WTC11 (cell line): ENCODE measurements around the gene IL17RB. TPM values are rescaled to one million over a fixed set of nuclear protein-coding genes. Genes with fewer than 3 reads are reported as not detected.

Source experiments
- ATAC-seq: fragments of 200-7000 bp; cut with Tn5 transposase; 2 replicates; pipeline ENCODE4 v1.10.0; 2021; ENCODE audit warnings: mild to moderate bottlenecking, moderate library complexity
- CTCF ChIA-PET: fragments of 300-600 bp; sonication (Branson Sonifier 250); formaldehyde crosslinking; loops from one replicate; lab custom pipeline; 2021; ENCODE audit warnings: antibody characterized with exemption; lab: Charles Lee
- POLR2A ChIA-PET: fragments of 350-600 bp; sonication (Branson Sonifier 250); formaldehyde crosslinking; loops from one replicate; lab custom pipeline; 2021; ENCODE audit warnings: antibody characterized with exemption; lab: Charles Lee
- DNase-seq: peaks from one replicate; pipeline ENCODE4 v3.0.0; 2021; ENCODE audit warnings: low spot score
- H3K27ac Mint-ChIP-seq: 2 replicates; pipeline ENCODE4 v1.8.0; 2021; ENCODE audit warnings: mixed read lengths
- H3K27me3 Mint-ChIP-seq: 2 replicates; pipeline ENCODE4 v1.8.0; 2021; ENCODE audit warnings: low read depth, mild to moderate bottlenecking, moderate library complexity, mixed read lengths
- H3K36me3 Mint-ChIP-seq: 2 replicates; pipeline ENCODE4 v1.8.0; 2021; ENCODE audit warnings: mixed read lengths
- H3K4me1 Mint-ChIP-seq: 2 replicates; pipeline ENCODE4 v1.8.0; 2022; ENCODE audit warnings: mixed read lengths
- H3K4me3 Mint-ChIP-seq: 2 replicates; pipeline ENCODE4 v1.8.0; 2021; ENCODE audit warnings: mild to moderate bottlenecking, moderate library complexity, mixed read lengths
- H3K9me3 Mint-ChIP-seq: 2 replicates; pipeline ENCODE4 v1.8.0; 2021; ENCODE audit warnings: mixed read lengths
- ATF2 ChIP-seq: sonication (generic); formaldehyde crosslinking; IDR thresholded peaks from 2 replicates; pipeline ENCODE4 v1.8.1; 2022; ENCODE audit warnings: low read depth, missing genetic modification reagents, borderline replicate concordance
- ATF6 ChIP-seq: sonication (generic); formaldehyde crosslinking; IDR thresholded peaks from 2 replicates; pipeline ENCODE4 v1.8.1; 2023; ENCODE audit warnings: mild to moderate bottlenecking, missing genetic modification reagents
- CDX4 ChIP-seq: fragments of 250-450 bp; sonication (Bioruptor Pico); IDR thresholded peaks from 2 replicates; pipeline ENCODE4 v1.9.0; 2021; ENCODE audit warnings: moderate library complexity, mild to moderate bottlenecking, inconsistent platforms, borderline replicate concordance
- EMX1 ChIP-seq: fragments of 250-450 bp; sonication (Bioruptor Pico); IDR thresholded peaks from 2 replicates; pipeline ENCODE4 v1.8.0; 2021; ENCODE audit warnings: mild to moderate bottlenecking
- FOXJ3 ChIP-seq: sonication (generic); formaldehyde crosslinking; IDR thresholded peaks from 2 replicates; pipeline ENCODE4 v1.9.0; 2021; ENCODE audit warnings: missing genetic modification reagents, mild to moderate bottlenecking, borderline replicate concordance
- FOXP1 ChIP-seq: sonication (generic); formaldehyde crosslinking; IDR thresholded peaks from 2 replicates; pipeline ENCODE4 v1.8.0; 2022; ENCODE audit warnings: missing genetic modification reagents, mild to moderate bottlenecking, moderate library complexity, borderline replicate concordance
- FOXP4 ChIP-seq: sonication (generic); formaldehyde crosslinking; IDR thresholded peaks from 2 replicates; pipeline ENCODE4 v1.8.0; 2022; ENCODE audit warnings: mild to moderate bottlenecking, missing genetic modification reagents
- GABPB1 ChIP-seq: sonication (generic); formaldehyde crosslinking; IDR thresholded peaks from 2 replicates; pipeline ENCODE4 v1.8.1; 2023; ENCODE audit warnings: mild to moderate bottlenecking, missing genetic modification reagents
- KAT7 ChIP-seq: sonication (generic); formaldehyde crosslinking; IDR thresholded peaks from 2 replicates; pipeline ENCODE4 v1.8.1; 2023; ENCODE audit warnings: missing genetic modification reagents, mild to moderate bottlenecking, borderline replicate concordance
- NR2C2 ChIP-seq: sonication (generic); formaldehyde crosslinking; IDR thresholded peaks from 2 replicates; pipeline ENCODE4 v1.8.0; 2022; ENCODE audit warnings: mild to moderate bottlenecking, missing genetic modification reagents
- PRDM15 ChIP-seq: sonication (generic); formaldehyde crosslinking; IDR thresholded peaks from 2 replicates; pipeline ENCODE4 v1.8.0; 2022; ENCODE audit warnings: missing genetic modification reagents
- RELA ChIP-seq: sonication (generic); formaldehyde crosslinking; IDR thresholded peaks from 2 replicates; pipeline ENCODE4 v1.8.1; 2022; ENCODE audit warnings: missing genetic modification reagents, mild to moderate bottlenecking, borderline replicate concordance
- STAT6 ChIP-seq: sonication (generic); formaldehyde crosslinking; conservative IDR thresholded peaks from 2 replicates; pipeline ENCODE4 v1.8.1; 2023; ENCODE audit warnings: mild to moderate bottlenecking, low read depth, missing genetic modification reagents, moderate library complexity
- TEAD1 ChIP-seq: sonication (generic); formaldehyde crosslinking; IDR thresholded peaks from 2 replicates; pipeline ENCODE4 v1.8.0; 2022; ENCODE audit warnings: mild to moderate bottlenecking, missing genetic modification reagents
- ZNF138 ChIP-seq: sonication (generic); formaldehyde crosslinking; conservative IDR thresholded peaks from 2 replicates; pipeline ENCODE4 v1.8.1; 2022; ENCODE audit warnings: mild to moderate bottlenecking, moderate library complexity, missing genetic modification reagents
- ZNF232 ChIP-seq: sonication (generic); formaldehyde crosslinking; IDR thresholded peaks from 2 replicates; pipeline ENCODE4 v1.8.0; 2022; ENCODE audit warnings: mild to moderate bottlenecking, missing genetic modification reagents
- ZSCAN18 ChIP-seq: fragments of 250-450 bp; sonication (Bioruptor Pico); IDR thresholded peaks from 2 replicates; pipeline ENCODE4 v2.1.2; 2022; ENCODE audit warnings: mild to moderate bottlenecking, moderate library complexity
- total RNA-seq: library from RNA; stranded (reverse); gene quantifications from 3 replicates; pipeline ENCODE4 v1.2.3, GENCODE V29; 2021

IL17RB gene
- total RNA-seq, 1 experiment from 2014 or later, result 5.6 TPM

- TF ChIP-seq STAT6 (CRISPR knock-in tag), result no peak
- no peak for TF ChIP-seq TEAD1 (CRISPR knock-in tag)
- TF ChIP-seq ATF6 (CRISPR knock-in tag), result no peak
- TF ChIP-seq ATF2 (CRISPR knock-in tag), result no peak
- no peak for TF ChIP-seq EMX1 (CRISPR knock-in tag)
- TF ChIP-seq, all 79 proteins: peak for 0
Measured at GRCh38 chr3:53813229-53813628, 33.1 kb upstream of the IL17RB start (continued).

- TF ChIP-seq PRDM15 (CRISPR knock-in tag), result no peak
- no peak for TF ChIP-seq ZNF232 (CRISPR knock-in tag)
- TF ChIP-seq FOXJ3, result no peak
- TF ChIP-seq GABPB1 (CRISPR knock-in tag), result no peak
- TF ChIP-seq CDX4, result no peak
- Mint-ChIP-seq H3K9me3 (no peaks in the 10 kb centered on the region), H3K27ac (no peak overlapping the region), H3K4me3 (no peak overlapping the region), H3K4me1 (no peaks in the 10 kb centered on the region), H3K27me3 (no peaks in the 10 kb centered on the region), H3K36me3 (no peaks in the 10 kb centered on the region; the same call in 1 of the 2 replicates)
- DNase-seq (no peak), ATAC-seq (no peak)
- CTCF ChIA-PET, result interaction anchor here (1.2 kb wide), 1 partner anchor 11 kb away, joined by 4 read pairs; no protein-coding TSS in a partner anchor
- POLR2A ChIA-PET, result no interaction called here
Measured at GRCh38 chr3:53813876-53814275, 32.5 kb upstream of the IL17RB start.

- no peak overlapping the region for H3K27ac Mint-ChIP-seq
- no peaks in the 10 kb centered on the region for H3K9me3 Mint-ChIP-seq
- POLR2A ChIA-PET, result no interaction called here
- CTCF ChIA-PET, result no interaction called here
- ATAC-seq, result no peak
- no peaks in the 10 kb centered on the region for H3K27me3 Mint-ChIP-seq
- TF ChIP-seq ZSCAN18 (no peak), KAT7 (no peak), FOXP1 (CRISPR knock-in tag) (no peak), ZNF138 (CRISPR knock-in tag) (no peak), FOXP4 (CRISPR knock-in tag) (no peak), ATF2 (CRISPR knock-in tag) (no peak), RELA (CRISPR knock-in tag) (no peak), NR2C2 (CRISPR knock-in tag) (no peak)
- no peaks in the 10 kb centered on the region; the same call in 1 of the 2 replicates for H3K36me3 Mint-ChIP-seq
- no peak for DNase-seq
- H3K4me1 Mint-ChIP-seq, result no peaks in the 10 kb centered on the region
- H3K4me3 Mint-ChIP-seq, result no peak overlapping the region
Measured at GRCh38 chr3:53815067-53815466, 31.3 kb upstream of the IL17RB start.
